ENCODE results near the gene BICRA. TPM values are rescaled to one million over a fixed set of nuclear protein-coding genes. Genes with fewer than 3 reads are reported as not detected.

The BICRA gene
- total RNA-seq, 1 donor from 2014 or later: 18.3 TPM

- H3K27me3 ChIP-seq (ENCODE audit: low read depth): no peaks in the 10 kb centered on the region
- peaks cover 23% of the 10 kb centered on the region for H3K4me1 ChIP-seq
- no peak overlapping the region for H3K27ac ChIP-seq
- TF ChIP-seq, protein P1, sequence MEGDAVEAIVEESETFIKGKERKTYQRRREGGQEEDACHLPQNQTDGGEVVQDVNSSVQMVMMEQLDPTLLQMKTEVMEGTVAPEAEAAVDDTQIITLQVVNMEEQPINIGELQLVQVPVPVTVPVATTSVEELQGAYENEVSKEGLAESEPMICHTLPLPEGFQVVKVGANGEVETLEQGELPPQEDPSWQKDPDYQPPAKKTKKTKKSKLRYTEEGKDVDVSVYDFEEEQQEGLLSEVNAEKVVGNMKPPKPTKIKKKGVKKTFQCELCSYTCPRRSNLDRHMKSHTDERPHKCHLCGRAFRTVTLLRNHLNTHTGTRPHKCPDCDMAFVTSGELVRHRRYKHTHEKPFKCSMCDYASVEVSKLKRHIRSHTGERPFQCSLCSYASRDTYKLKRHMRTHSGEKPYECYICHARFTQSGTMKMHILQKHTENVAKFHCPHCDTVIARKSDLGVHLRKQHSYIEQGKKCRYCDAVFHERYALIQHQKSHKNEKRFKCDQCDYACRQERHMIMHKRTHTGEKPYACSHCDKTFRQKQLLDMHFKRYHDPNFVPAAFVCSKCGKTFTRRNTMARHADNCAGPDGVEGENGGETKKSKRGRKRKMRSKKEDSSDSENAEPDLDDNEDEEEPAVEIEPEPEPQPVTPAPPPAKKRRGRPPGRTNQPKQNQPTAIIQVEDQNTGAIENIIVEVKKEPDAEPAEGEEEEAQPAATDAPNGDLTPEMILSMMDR (IDR thresholded peaks at IDR 0.05): no peak
- H3K36me3 ChIP-seq: peaks cover 81% of the 10 kb centered on the region
- intact Hi-C loops (cut with DNase I): no loop called here
- ATAC-seq (no peak), DNase-seq (no peak)
- H3K4me3 ChIP-seq: no peak overlapping the region
- no peaks in the 10 kb centered on the region for H3K9me3 ChIP-seq
These were observed 140.4 kb downstream of the BICRA start for GRCh38 chr19:47749326-47749725.

DNA sequence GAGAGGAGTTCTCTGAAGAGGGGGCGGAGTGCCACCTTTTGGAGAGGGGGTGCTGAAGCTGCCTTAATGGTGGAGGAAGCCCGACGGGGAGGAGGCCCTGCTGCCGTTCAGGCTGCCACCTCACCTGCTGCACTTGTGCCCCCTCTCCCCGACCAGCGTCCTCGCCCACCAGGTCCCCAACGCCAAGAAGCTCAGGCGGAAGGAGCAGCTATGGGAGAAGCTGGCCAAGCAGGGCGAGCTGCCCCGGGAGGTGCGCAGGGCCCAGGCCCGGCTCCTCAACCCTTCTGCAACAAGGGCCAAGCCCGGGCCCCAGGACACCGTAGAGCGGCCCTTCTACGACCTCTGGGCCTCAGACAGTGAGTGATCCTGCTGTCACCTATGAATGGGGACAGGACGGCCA is 141.8 kb downstream of the BICRA start:
- DNase-seq: no peak
- no peak overlapping the region for H3K27ac ChIP-seq
- intact Hi-C loops (cut with DNase I): no loop called here
- H3K4me1 ChIP-seq: peaks cover 14% of the 10 kb centered on the region
- no peak overlapping the region for H3K4me3 ChIP-seq
- H3K9me3 ChIP-seq: no peaks in the 10 kb centered on the region
- ATAC-seq: no peak
- no peaks in the 10 kb centered on the region for H3K27me3 ChIP-seq (ENCODE audit: low read depth)
- TF ChIP-seq, protein P1 (IDR thresholded peaks at IDR 0.05): no peak
- H3K36me3 ChIP-seq: peaks cover 96% of the 10 kb centered on the region

- TF ChIP-seq, protein P1 (IDR thresholded peaks at IDR 0.05): no peak
- Histone ChIP-seq H3K27ac (no peak overlapping the region), H3K4me3 (no peak overlapping the region), H3K36me3 (peaks cover 100% of the 10 kb centered on the region), H3K27me3 (ENCODE audit: low read depth) (no peaks in the 10 kb centered on the region), H3K9me3 (no peaks in the 10 kb centered on the region), H3K4me1 (no peaks in the 10 kb centered on the region)
- DNase-seq (no peak), ATAC-seq (no peak)
- intact Hi-C loops (cut with DNase I): no loop called here
These were observed 143.7 kb downstream of the BICRA start for GRCh38 chr19:47752440-47753211.

Other genes starting within 250 kb of the BICRA start
- 5.3 TPM for gene MEIS3, start 189.6 kb upstream of the BICRA start, total RNA-seq
- gene SLC8A2, start 137.2 kb upstream of the BICRA start, total RNA-seq: 0.27 TPM
- 14.5 TPM for gene KPTN, start 124.9 kb upstream of the BICRA start, total RNA-seq
- 115 TPM for gene NAPA, start 94.1 kb upstream of the BICRA start, total RNA-seq
- 0.89 TPM for gene ZNF541, start 36.0 kb upstream of the BICRA start, total RNA-seq
- 148 TPM for gene EHD2, start 104.3 kb downstream of the BICRA start, total RNA-seq
- gene NOP53, start 136.4 kb downstream of the BICRA start, total RNA-seq: 282 TPM
- 247 TPM for gene SELENOW, start 169.6 kb downstream of the BICRA start, total RNA-seq
- not detected for gene TPRX1, start 195.4 kb downstream of the BICRA start, total RNA-seq
- not detected for gene CRX, start 212.8 kb downstream of the BICRA start, total RNA-seq

Measured in lower lobe of right lung (tissue), 2 donors.